Psoas muscle (tissue), 8 donors: Measurements from ENCODE around the gene TAS1R1. TPM values are rescaled to one million over a fixed set of nuclear protein-coding genes. Genes with fewer than 3 reads are reported as not detected.

ENCODE experiments used
- ATAC-seq, 4 donors: fragments of 200-7000 bp; cut with Tn5 transposase; one replicate each; pipeline ENCODE4 v1.9.1; 2020; ENCODE audit warnings: moderate library complexity in 3 of 4, mild to moderate bottlenecking in 2 of 4
- DNase-seq, 2 donors: peaks; one replicate each; pipeline ENCODE4 v3.0.0-alpha.2; 2020
- H3K27ac ChIP-seq: fragments of 200-600 bp; one replicate; pipeline ENCODE4 v1.8.0; 2022
- H3K27me3 ChIP-seq, 3 donors: fragments of 200-600 bp in 1 of 3; one replicate each; pipeline versions ENCODE4 v1.6.1 to v1.8.0; 2013 to 2022; ENCODE audit warnings: low read length in 2 of 3, mild to moderate bottlenecking in 2 of 3, moderate library complexity in 1 of 3; ENCODE audit not compliant: insufficient read depth in 3 of 3
- H3K36me3 ChIP-seq, 2 donors: fragments of 200-600 bp in 1 of 2; one replicate each; pipeline versions ENCODE4 v1.6.1 to v1.8.0; 2013 to 2022; ENCODE audit warnings: low read depth in 1 of 2, mild to moderate bottlenecking in 1 of 2, moderate library complexity in 1 of 2; ENCODE audit not compliant: insufficient read depth in 1 of 2
- H3K4me1 ChIP-seq: fragments of 200-600 bp; one replicate; pipeline ENCODE4 v1.8.0; 2022
- H3K4me3 ChIP-seq: fragments of 200-600 bp; one replicate; pipeline ENCODE4 v1.8.0; 2022; ENCODE audit warnings: mild to moderate bottlenecking
- H3K9me3 ChIP-seq: fragments of 200-600 bp; one replicate; pipeline ENCODE4 v1.8.0; 2022
- WGBS, 3 donors: extraction: QIAGEN DNeasy Blood & Tissue Kit; methylation state at CpG; one replicate each; pipeline versions ENCODE4 v1.1.6 to v1.1.7; 2013; 5-methylcytosine and 5-hydroxymethylcytosine counted together
- intact Hi-C, 2 donors: fragments of 100-400 bp; cut with DNase I; formaldehyde crosslinking; loops; one replicate each; pipeline versions ENCODE4 v1.11.0 to v1.14.2; 2022
- polyA plus RNA-seq, 3 donors: library from polyadenylated mRNA; stranded (reverse); fragments of 200-250 nt; gene quantifications; one replicate each; pipeline ENCODE4 v1.2.3, GENCODE V29; 2013
- total RNA-seq, 4 donors: library from RNA; stranded (reverse); fragmentation: NEBNext Ultra II Directional in 2 of 4; extraction: Animal tissue kit (Norgen Biotek cat#: 25700) in 2 of 4; gene quantifications; one replicate each; pipeline versions ENCODE4 v1.2.1 to v1.2.4, GENCODE V29; 2021 to 2023
- TF ChIP-seq, protein P1 (sequence below): fragments of 200-600 bp; IDR thresholded peaks from one replicate; pipeline ENCODE4 v1.8.0; 2022; ENCODE audit warnings: antibody characterized with exemption
- donor health status: healthy with polysubstance abuse.
- donor health status: DM: no; HTN: no; CAD: no; lungs with moderate emphysema.
- donor health status: Bipolar disorder and iron deficiency.
- donor health status: healthy.
- donor health status: DM: yes; HTN: yes; CAD: no.
- donor health status: DM: no; HTN: no; CAD: no.
- donor health status: DM: no; HTN: no; CAD: no.
- donor health status: DM: yes; HTN: yes; CAD: no.

Gene TAS1R1
- total and polyA plus RNA-seq, 7 donors, result 0.04 to 0.16 TPM; not detected in 5

GRCh38 chr1:6601923-6602668 lies 47.0 kb downstream of the TAS1R1 start:
- Histone ChIP-seq H3K36me3 (peaks cover 0 to 20% of the 10 kb centered on the region in 2 donors), H3K27ac (peak overlapping the region; percentile 98), H3K27me3 (no peaks in the 10 kb centered on the region), H3K9me3 (no peaks in the 10 kb centered on the region), H3K4me3 (peak overlapping the region; percentile 87), H3K4me1 (peaks cover 49% of the 10 kb centered on the region)
- TF ChIP-seq, protein P1, sequence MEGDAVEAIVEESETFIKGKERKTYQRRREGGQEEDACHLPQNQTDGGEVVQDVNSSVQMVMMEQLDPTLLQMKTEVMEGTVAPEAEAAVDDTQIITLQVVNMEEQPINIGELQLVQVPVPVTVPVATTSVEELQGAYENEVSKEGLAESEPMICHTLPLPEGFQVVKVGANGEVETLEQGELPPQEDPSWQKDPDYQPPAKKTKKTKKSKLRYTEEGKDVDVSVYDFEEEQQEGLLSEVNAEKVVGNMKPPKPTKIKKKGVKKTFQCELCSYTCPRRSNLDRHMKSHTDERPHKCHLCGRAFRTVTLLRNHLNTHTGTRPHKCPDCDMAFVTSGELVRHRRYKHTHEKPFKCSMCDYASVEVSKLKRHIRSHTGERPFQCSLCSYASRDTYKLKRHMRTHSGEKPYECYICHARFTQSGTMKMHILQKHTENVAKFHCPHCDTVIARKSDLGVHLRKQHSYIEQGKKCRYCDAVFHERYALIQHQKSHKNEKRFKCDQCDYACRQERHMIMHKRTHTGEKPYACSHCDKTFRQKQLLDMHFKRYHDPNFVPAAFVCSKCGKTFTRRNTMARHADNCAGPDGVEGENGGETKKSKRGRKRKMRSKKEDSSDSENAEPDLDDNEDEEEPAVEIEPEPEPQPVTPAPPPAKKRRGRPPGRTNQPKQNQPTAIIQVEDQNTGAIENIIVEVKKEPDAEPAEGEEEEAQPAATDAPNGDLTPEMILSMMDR, result no peak
- DNase-seq (peak; percentile 64 to 87), ATAC-seq (peak; percentile 5 to 23 (median 6))
- WGBS, 3 donors, result 0 to 1% (median 0%) methylated on average over 88 to 103 of the region's 103 CpGs
- intact Hi-C loops, result loop anchor here in 1 of 2 donors (1.0 kb wide), 1 partner anchor 11 kb away; the partner anchor contains the start of gene PHF13

DNA sequence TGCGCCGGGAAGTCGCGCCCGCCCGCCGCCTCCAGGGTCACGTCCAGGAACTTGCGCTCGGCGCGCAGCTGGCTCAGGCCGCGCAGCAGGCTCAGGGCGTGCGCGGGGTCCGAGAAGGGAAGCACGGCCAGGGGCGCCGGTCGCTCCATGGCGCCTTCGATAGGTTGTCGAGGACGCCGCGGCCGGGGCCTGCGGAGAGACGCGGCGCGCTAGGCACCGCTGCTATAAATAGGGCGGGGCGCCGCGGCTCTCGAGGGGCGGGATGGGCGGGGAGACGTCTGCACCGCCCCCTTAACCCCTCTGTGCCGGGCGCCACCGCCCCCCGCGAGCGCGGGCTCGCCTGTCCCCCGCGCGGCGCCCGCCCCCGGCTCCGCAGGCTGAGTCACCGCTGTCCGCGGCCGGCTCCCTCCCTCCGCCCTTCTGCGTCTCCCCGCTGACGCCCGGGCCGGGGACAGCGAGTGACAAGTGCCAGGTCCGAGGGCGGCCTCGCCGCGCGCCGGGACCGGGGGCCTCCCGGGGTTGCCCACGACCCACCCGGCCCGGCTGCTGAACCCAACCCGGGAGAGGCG lies 47.6 kb downstream of the TAS1R1 start, which contains the start of gene KLHL21:
TSS of gene KLHL21 (minus strand) at position 201 of the 569 bp plus-strand sequence. CDS start at position 149, 52 bp downstream.
- TF ChIP-seq, protein P1, result no peak
- Histone ChIP-seq H3K27me3 (no peaks in the 10 kb centered on the region), H3K27ac (peak within 1 kb of the TSS; percentile 98), H3K9me3 (no peaks in the 10 kb centered on the region), H3K36me3 (peaks cover 0 to 13% of the 10 kb centered on the region in 2 donors), H3K4me1 (peaks cover 43% of the 10 kb centered on the region), H3K4me3 (peak within 1 kb of the TSS; percentile 87)
- peak; percentile 64 to 81 (median 70) for ATAC-seq
- intact Hi-C loops, result loop anchor here in 1 of 2 donors (1.0 kb wide), 1 partner anchor 11 kb away; the partner anchor contains the start of gene PHF13
- 0 to 1% (median 0%) methylated on average over 48 to 84 of the region's 84 CpGs for WGBS, 3 donors
- DNase-seq, result peak; percentile 95 to 97

GRCh38 chr1:6603238-6603914 lies 48.3 kb downstream of the TAS1R1 start:
- Histone ChIP-seq H3K27me3 (no peaks in the 10 kb centered on the region), H3K4me3 (peak overlapping the region; percentile 87), H3K9me3 (no peaks in the 10 kb centered on the region), H3K4me1 (peaks cover 43% of the 10 kb centered on the region), H3K27ac (peak overlapping the region; percentile 98), H3K36me3 (peaks cover 0 to 7% of the 10 kb centered on the region in 2 donors)
- ATAC-seq (peak; percentile 18 to 53 (median 44)), DNase-seq (peak; percentile 76 to 87)
- WGBS, 3 donors, result 0 to 1% (median 1%) methylated on average over 36 of the region's 36 CpGs
- intact Hi-C loops, result no loop called here
- TF ChIP-seq, protein P1, result no peak

- ATAC-seq (peak; percentile 14 to 23 (median 19)), DNase-seq (peak; percentile 82 to 89)
- Histone ChIP-seq H3K36me3 (peaks cover 0 to under 1% of the 10 kb centered on the region in 2 donors), H3K27me3 (no peaks in the 10 kb centered on the region), H3K9me3 (no peaks in the 10 kb centered on the region), H3K4me1 (peaks cover 38% of the 10 kb centered on the region), H3K4me3 (peak overlapping the region; percentile 87), H3K27ac (peak overlapping the region; percentile 98)
- 2 to 7% (median 5%) methylated on average over 19 of the region's 19 CpGs for WGBS, 3 donors
- TF ChIP-seq, protein P1, result peak; percentile 8
- intact Hi-C loops, result no loop called here
Measured at GRCh38 chr1:6603915-6604558, 48.9 kb downstream of the TAS1R1 start.
